AG04449 (cell line): ENCODE data around the gene OARD1.
A peak's percentile ranks its signal among the peaks of the same experiment; 100 is the strongest.

ENCODE experiments used
- CTCF ChIA-PET: fragments of 350-600 bp; formaldehyde crosslinking; extraction: SDS; loops from one replicate; lab custom pipeline; 2021; ENCODE audit warnings: antibody characterized with exemption; lab: Yijun Ruan, JAX
- POLR2A ChIA-PET: fragments of 400-600, 350-600 bp; formaldehyde crosslinking; extraction: SDS; loops from one replicate; lab custom pipeline; 2020; ENCODE audit warnings: antibody characterized with exemption, inconsistent platforms; lab: Yijun Ruan, JAX
- DNase-seq: peaks from one replicate; pipeline ENCODE4 v3.0.0-alpha.2; 2010; ENCODE audit warnings: low read depth, low spot score
- H3K4me3 ChIP-seq: 2 replicates; pipeline ENCODE4 v1.5.1; 2011; ENCODE audit warnings: low read depth, mild to moderate bottlenecking, control low read depth, low read length
- CTCF ChIP-seq: IDR thresholded peaks from one replicate; pipeline ENCODE4 v1.5.1; 2011; ENCODE audit warnings: mild to moderate bottlenecking, moderate library complexity, low read length, control low read depth, inconsistent platforms; ENCODE audit not compliant: insufficient read depth; ENCODE audit errors: missing control alignments

The OARD1 gene

GRCh38 chr6:41073203-41073967, 1.2 kb upstream of the OARD1 start:
- POLR2A ChIA-PET = interaction anchor here (0.9 kb wide), 1 partner anchor 18 kb away, joined by 3 read pairs; no protein-coding TSS in a partner anchor
- CTCF ChIA-PET = interaction anchor here (0.7 to 1.1 kb wide), 3 partner anchors 21 to 246 kb away, joined by 3 to 4 read pairs (median 3); no protein-coding TSS in a partner anchor

GRCh38 chr6:41072836-41073202, 663 bp upstream of the OARD1 start, which contains the start of gene NFYA:
NFYA (plus strand) TSS chr6:41072974; CDS start chr6:41079090, 6,116 bp downstream.
- POLR2A ChIA-PET = interaction anchor here (0.8 to 0.9 kb wide), 3 partner anchors 10 to 17 kb away, joined by 3 read pairs; no protein-coding TSS in a partner anchor
- no peak for TF ChIP-seq CTCF
- CTCF ChIA-PET = interaction anchor here (0.7 to 1.1 kb wide), 5 partner anchors 15 to 247 kb away, joined by 3 to 4 read pairs (median 3); no protein-coding TSS in a partner anchor
- DNase-seq = no peak
- H3K4me3 ChIP-seq = peak within 1 kb of the TSS; percentile 93

More at GRCh38 chr6:41073203-41073967, 1.2 kb upstream of the OARD1 start:
- DNase-seq = no peak
- H3K4me3 ChIP-seq = peak overlapping the region; percentile 93
- TF ChIP-seq CTCF = peak; percentile 23

GRCh38 chr6:41071501-41071922, 644 bp downstream of the OARD1 start:
- no peak for DNase-seq
- POLR2A ChIA-PET = no interaction called here
- H3K4me3 ChIP-seq = peak overlapping the region; percentile 93
- CTCF ChIA-PET = interaction anchor here (1.0 to 4.7 kb wide), 4 partner anchors 12 to 177 kb away, joined by 3 to 37 read pairs (median 20); no protein-coding TSS in a partner anchor
- TF ChIP-seq CTCF = no peak

- H3K4me3 ChIP-seq = no peak overlapping the region
- CTCF ChIA-PET = interaction anchor here (0.8 to 4.7 kb wide), 9 partner anchors 11 to 172 kb away, joined by 3 to 35 read pairs (median 5); partner anchors contain the start of gene UNC5CL
- DNase-seq = peak; percentile 57
- TF ChIP-seq CTCF = peak; percentile 58
- POLR2A ChIA-PET = no interaction called here
Measured at GRCh38 chr6:41066867-41067304, 5.3 kb downstream of the OARD1 start.

GRCh38 chr6:41065550-41066026, 6.6 kb downstream of the OARD1 start:
- no peak for TF ChIP-seq CTCF
- no peak overlapping the region for H3K4me3 ChIP-seq
- ChIA-PET CTCF (interaction anchor here (0.8 to 1.1 kb wide), 5 partner anchors 26 to 171 kb away, joined by 3 to 9 read pairs (median 3); partner anchors contain the start of gene UNC5CL), POLR2A (no interaction called here)
- no peak for DNase-seq
